HepG2 (cell line): ENCODE data around the gene PCGF3. TPM values are rescaled to one million over a fixed set of nuclear protein-coding genes. Genes with fewer than 3 reads are reported as not detected.

Experiments used
- ATM ChIP-seq: fragments of 450-650 bp; IDR thresholded peaks from 2 replicates; pipeline ENCODE4 v1.7.1; 2017; ENCODE audit warnings: mild to moderate bottlenecking, borderline replicate concordance
- CBX2 ChIP-seq, 2 experiments: fragments of 200-600 bp in 1 of 2; sonication (generic); formaldehyde crosslinking in 1 of 2; IDR thresholded peaks; 2 replicates each; pipeline versions ENCODE4 v1.7.0 to v1.8.1; 2018 to 2022; ENCODE audit warnings: low read depth in 2 of 2, low read length in 1 of 2, mild to moderate bottlenecking in 1 of 2, missing genetic modification reagents in 1 of 2
- CC2D1A ChIP-seq: sonication (generic); formaldehyde crosslinking; IDR thresholded peaks from 2 replicates; pipeline ENCODE4 v1.8.1; 2023; ENCODE audit warnings: mild to moderate bottlenecking, missing genetic modification reagents
- CTCF ChIP-seq: sonication (generic); formaldehyde crosslinking; IDR thresholded peaks from 2 replicates; pipeline ENCODE4 v1.5.0; 2020; ENCODE audit warnings: mild to moderate bottlenecking, missing genetic modification reagents, moderate library complexity
- GMEB2 ChIP-seq: IDR thresholded peaks from 2 replicates; pipeline ENCODE4 v1.6.1; 2016; ENCODE audit warnings: missing biosample characterization, missing genetic modification reagents, low read depth
- KDM5B ChIP-seq: sonication (generic); formaldehyde crosslinking; IDR thresholded peaks from 2 replicates; pipeline ENCODE4 v1.4.0; 2020; ENCODE audit warnings: missing genetic modification reagents, mild to moderate bottlenecking, borderline replicate concordance
- MED1 ChIP-seq: sonication (generic); formaldehyde crosslinking; IDR thresholded peaks from 2 replicates; pipeline ENCODE4 v1.4.0; 2020; ENCODE audit warnings: missing genetic modification reagents
- NR1H2 ChIP-seq: sonication (generic); formaldehyde crosslinking; IDR thresholded peaks from 2 replicates; pipeline ENCODE4 v1.8.1; 2022; ENCODE audit warnings: low read depth, missing genetic modification reagents, borderline replicate concordance
- NR2F1 ChIP-seq, 2 experiments: fragments of 450-650 bp in 1 of 2; formaldehyde crosslinking in 1 of 2; IDR thresholded peaks; 2 replicates each; pipeline versions ENCODE4 v1.5.0 to v1.6.1; 2016 to 2020; ENCODE audit warnings: mild to moderate bottlenecking in 1 of 2, missing compliant biosample characterization in 1 of 2, missing genetic modification reagents in 1 of 2, moderate library complexity in 1 of 2
- NRL ChIP-seq: sonication (generic); formaldehyde crosslinking; IDR thresholded peaks from 2 replicates; pipeline ENCODE4 v1.5.0; 2020; ENCODE audit warnings: missing genetic modification reagents, mild to moderate bottlenecking, moderate library complexity, borderline replicate concordance
- TGIF2 ChIP-seq: IDR thresholded peaks from 2 replicates; pipeline ENCODE4 v1.6.1; 2016; ENCODE audit warnings: control low read depth, missing compliant biosample characterization
- THAP11 ChIP-seq: IDR thresholded peaks from 2 replicates; pipeline ENCODE4 v1.6.1; 2016; ENCODE audit warnings: missing biosample characterization, missing genetic modification reagents
- ZBTB34 ChIP-seq: sonication (generic); formaldehyde crosslinking; IDR thresholded peaks from 2 replicates; pipeline ENCODE4 v1.8.0; 2022; ENCODE audit warnings: mild to moderate bottlenecking, missing genetic modification reagents
- ZFX ChIP-seq: sonication (generic); formaldehyde crosslinking; IDR thresholded peaks from 2 replicates; pipeline ENCODE4 v1.4.0; 2020; ENCODE audit warnings: mild to moderate bottlenecking, low read depth, missing genetic modification reagents, moderate library complexity
- ZNF343 ChIP-seq: sonication (generic); formaldehyde crosslinking; IDR thresholded peaks from 2 replicates; pipeline ENCODE4 v1.4.0; 2020; ENCODE audit warnings: mild to moderate bottlenecking, missing genetic modification reagents
- ZNF354B ChIP-seq: sonication (generic); formaldehyde crosslinking; IDR thresholded peaks from 2 replicates; pipeline ENCODE4 v1.8.0; 2022; ENCODE audit warnings: mild to moderate bottlenecking, missing genetic modification reagents
- ZNF7 ChIP-seq: IDR thresholded peaks from 2 replicates; pipeline ENCODE4 v1.6.1; 2016; ENCODE audit warnings: missing biosample characterization, missing genetic modification reagents
- ZNF713 ChIP-seq: sonication (generic); formaldehyde crosslinking; IDR thresholded peaks from 2 replicates; pipeline ENCODE4 v1.4.0; 2020; ENCODE audit warnings: mild to moderate bottlenecking, missing genetic modification reagents
- polyA plus RNA-seq, 8 experiments: library from polyadenylated mRNA; depleted of rRNA in 3 of 8; stranded (reverse) in 7 of 8; unstranded in 1 of 8; fragments of >200 nt; fragmentation: Illumina TruSeq in 4 of 8; extraction: Trizol in 4 of 8; gene quantifications; 2 replicates each; pipeline versions ENCODE4 v1.2.1 to v1.2.3, GENCODE V29; 2011 to 2016; ENCODE audit warnings: low read depth in 4 of 8, missing spikeins in 1 of 8, mixed read lengths in 1 of 8; ENCODE audit not compliant: insufficient read depth in 1 of 8
- total RNA-seq, 5 experiments: library from RNA; depleted of rRNA; stranded (reverse); fragments of >200 nt; fragmentation: Illumina TruSeq; extraction: Trizol; gene quantifications; 2 replicates each; pipeline ENCODE4 v1.2.3, GENCODE V29; 2016; ENCODE audit warnings: low read depth in 1 of 5
- TF ChIP-seq, protein P1 (sequence below): IDR thresholded peaks from 2 replicates; pipeline ENCODE4 v1.6.1; 2016; ENCODE audit warnings: low read depth, missing genetic modification reagents, missing compliant biosample characterization

The PCGF3 gene
- total and polyA plus RNA-seq, 2 of the 13 experiments (the other 11 are each of a cell fraction or from before 2014, with no cell fraction given), result 28.6 to 66.2 TPM

DNA sequence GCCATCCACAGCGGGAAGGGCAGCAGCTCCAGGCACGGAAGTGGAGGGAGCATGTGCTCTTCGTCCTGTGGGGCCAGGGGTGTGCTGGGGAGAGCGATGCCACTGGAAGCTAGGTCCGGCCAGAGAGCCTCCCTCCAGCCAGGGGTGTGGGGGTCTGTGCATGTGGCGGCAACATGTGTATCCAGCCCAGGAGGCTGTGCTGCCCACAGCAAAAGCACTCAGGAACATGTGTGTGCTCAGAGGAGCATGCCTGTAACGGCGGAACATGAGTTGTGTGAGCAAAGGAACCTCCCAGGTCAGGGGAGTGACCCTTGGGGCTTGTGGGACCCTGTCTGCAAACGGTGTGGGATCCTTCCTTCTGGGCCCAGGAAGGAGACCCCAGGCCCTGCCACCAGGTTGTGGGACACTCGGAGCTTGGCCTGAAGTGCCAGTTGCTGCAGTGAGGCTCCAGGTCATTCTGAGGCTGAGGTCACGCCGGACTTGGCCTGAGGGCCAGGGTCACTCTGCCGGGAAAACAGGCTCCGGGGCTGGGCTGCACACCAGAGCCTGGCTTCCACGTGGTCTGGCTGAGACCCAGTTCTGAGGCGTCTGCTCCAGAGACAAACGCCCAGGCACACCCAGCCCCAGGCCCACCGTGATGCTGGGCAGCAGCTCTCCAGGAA is 83.1 kb downstream of the PCGF3 start (continued):
- TF ChIP-seq, protein P1, sequence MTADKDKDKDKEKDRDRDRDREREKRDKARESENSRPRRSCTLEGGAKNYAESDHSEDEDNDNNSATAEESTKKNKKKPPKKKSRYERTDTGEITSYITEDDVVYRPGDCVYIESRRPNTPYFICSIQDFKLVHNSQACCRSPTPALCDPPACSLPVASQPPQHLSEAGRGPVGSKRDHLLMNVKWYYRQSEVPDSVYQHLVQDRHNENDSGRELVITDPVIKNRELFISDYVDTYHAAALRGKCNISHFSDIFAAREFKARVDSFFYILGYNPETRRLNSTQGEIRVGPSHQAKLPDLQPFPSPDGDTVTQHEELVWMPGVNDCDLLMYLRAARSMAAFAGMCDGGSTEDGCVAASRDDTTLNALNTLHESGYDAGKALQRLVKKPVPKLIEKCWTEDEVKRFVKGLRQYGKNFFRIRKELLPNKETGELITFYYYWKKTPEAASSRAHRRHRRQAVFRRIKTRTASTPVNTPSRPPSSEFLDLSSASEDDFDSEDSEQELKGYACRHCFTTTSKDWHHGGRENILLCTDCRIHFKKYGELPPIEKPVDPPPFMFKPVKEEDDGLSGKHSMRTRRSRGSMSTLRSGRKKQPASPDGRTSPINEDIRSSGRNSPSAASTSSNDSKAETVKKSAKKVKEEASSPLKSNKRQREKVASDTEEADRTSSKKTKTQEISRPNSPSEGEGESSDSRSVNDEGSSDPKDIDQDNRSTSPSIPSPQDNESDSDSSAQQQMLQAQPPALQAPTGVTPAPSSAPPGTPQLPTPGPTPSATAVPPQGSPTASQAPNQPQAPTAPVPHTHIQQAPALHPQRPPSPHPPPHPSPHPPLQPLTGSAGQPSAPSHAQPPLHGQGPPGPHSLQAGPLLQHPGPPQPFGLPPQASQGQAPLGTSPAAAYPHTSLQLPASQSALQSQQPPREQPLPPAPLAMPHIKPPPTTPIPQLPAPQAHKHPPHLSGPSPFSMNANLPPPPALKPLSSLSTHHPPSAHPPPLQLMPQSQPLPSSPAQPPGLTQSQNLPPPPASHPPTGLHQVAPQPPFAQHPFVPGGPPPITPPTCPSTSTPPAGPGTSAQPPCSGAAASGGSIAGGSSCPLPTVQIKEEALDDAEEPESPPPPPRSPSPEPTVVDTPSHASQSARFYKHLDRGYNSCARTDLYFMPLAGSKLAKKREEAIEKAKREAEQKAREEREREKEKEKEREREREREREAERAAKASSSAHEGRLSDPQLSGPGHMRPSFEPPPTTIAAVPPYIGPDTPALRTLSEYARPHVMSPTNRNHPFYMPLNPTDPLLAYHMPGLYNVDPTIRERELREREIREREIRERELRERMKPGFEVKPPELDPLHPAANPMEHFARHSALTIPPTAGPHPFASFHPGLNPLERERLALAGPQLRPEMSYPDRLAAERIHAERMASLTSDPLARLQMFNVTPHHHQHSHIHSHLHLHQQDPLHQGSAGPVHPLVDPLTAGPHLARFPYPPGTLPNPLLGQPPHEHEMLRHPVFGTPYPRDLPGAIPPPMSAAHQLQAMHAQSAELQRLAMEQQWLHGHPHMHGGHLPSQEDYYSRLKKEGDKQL (CRISPR knock-in tag), result no peak
- TF ChIP-seq GMEB2 (CRISPR knock-in tag), result no peak
- TF ChIP-seq MED1 (CRISPR knock-in tag), result peak; percentile 41; the same call in 1 of the 2 replicates
- no peak for TF ChIP-seq CBX2 (IDR thresholded peaks at IDR 0.05; ENCODE audit: low read depth, low read length)
- TF ChIP-seq CBX2 (CRISPR knock-in tag; IDR thresholded peaks at IDR 0.05; ENCODE audit: low read depth), result peak; percentile 30; the same call in 1 of the 2 replicates
- no peak for TF ChIP-seq ATM
- TF ChIP-seq ZNF354B, result peak; percentile 83; the same call in 1 of the 2 replicates
- TF ChIP-seq THAP11 (CRISPR knock-in tag), result no peak
- TF ChIP-seq NRL, result no peak; the same call in 1 of the 2 replicates
- TF ChIP-seq ZBTB34 (CRISPR knock-in tag), result 0 out of 2 replicates have a peak, but pooled peaks have one; percentile 64
- TF ChIP-seq ZNF343 (CRISPR knock-in tag), result no peak
- TF ChIP-seq CTCF (CRISPR knock-in tag), result 0 out of 2 replicates have a peak, but pooled peaks have one; percentile 2
- TF ChIP-seq ZFX (CRISPR knock-in tag), result peak; percentile 48; the same call in 1 of the 2 replicates
- no peak for TF ChIP-seq CC2D1A (CRISPR knock-in tag)
- 0 out of 2 replicates have a peak, but pooled peaks have one; percentile 43 for TF ChIP-seq ZNF713 (CRISPR knock-in tag)
- peak; percentile 67; the same call in 1 of the 2 replicates for TF ChIP-seq KDM5B (CRISPR knock-in tag)
- peak; percentile 44 to 50; a peak in 2 of 4 replicates for TF ChIP-seq NR2F1 (CRISPR knock-in tag; IDR thresholded peaks at IDR 0.05)
- TF ChIP-seq NR1H2 (CRISPR knock-in tag), result no peak
- TF ChIP-seq TGIF2, result no peak
- no peak for TF ChIP-seq ZNF7
